Astrocyte of the spinal cord (primary cell): Measurements from ENCODE around the gene CXCR3.
A peak's percentile ranks its signal among the peaks of the same experiment; 100 is the strongest.
"Not testable (repeated sequence)": the region's sequence is repeated elsewhere in the genome, so short reads cannot be mapped to it uniquely, and the experiment has no call there.

Source experiments
- DNase-seq: peaks from one replicate; pipeline ENCODE4 v3.0.0; 2011; ENCODE audit warnings: low read depth, low spot score
- H3K4me3 ChIP-seq: 2 replicates; pipeline ENCODE4 v1.5.1; 2011; ENCODE audit warnings: low read depth, mild to moderate bottlenecking, low read length, moderate library complexity
- in situ Hi-C: cut with HindIII; loops from 2 replicates; pipeline ENCODE4 v1.10.0; 2017; ENCODE audit warnings: low sequenced_read_pairs
- TF ChIP-seq, protein P1 (sequence below): IDR thresholded peaks from 2 replicates; pipeline ENCODE4 v1.5.1; 2012; ENCODE audit warnings: low read depth, mild to moderate bottlenecking, low read length, inconsistent platforms

Gene CXCR3

GRCh38 chrX:71603618-71604017 lies 14.7 kb downstream of the CXCR3 start:
- TF ChIP-seq, protein P1, sequence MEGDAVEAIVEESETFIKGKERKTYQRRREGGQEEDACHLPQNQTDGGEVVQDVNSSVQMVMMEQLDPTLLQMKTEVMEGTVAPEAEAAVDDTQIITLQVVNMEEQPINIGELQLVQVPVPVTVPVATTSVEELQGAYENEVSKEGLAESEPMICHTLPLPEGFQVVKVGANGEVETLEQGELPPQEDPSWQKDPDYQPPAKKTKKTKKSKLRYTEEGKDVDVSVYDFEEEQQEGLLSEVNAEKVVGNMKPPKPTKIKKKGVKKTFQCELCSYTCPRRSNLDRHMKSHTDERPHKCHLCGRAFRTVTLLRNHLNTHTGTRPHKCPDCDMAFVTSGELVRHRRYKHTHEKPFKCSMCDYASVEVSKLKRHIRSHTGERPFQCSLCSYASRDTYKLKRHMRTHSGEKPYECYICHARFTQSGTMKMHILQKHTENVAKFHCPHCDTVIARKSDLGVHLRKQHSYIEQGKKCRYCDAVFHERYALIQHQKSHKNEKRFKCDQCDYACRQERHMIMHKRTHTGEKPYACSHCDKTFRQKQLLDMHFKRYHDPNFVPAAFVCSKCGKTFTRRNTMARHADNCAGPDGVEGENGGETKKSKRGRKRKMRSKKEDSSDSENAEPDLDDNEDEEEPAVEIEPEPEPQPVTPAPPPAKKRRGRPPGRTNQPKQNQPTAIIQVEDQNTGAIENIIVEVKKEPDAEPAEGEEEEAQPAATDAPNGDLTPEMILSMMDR, result no peak
- no peak overlapping the region for H3K4me3 ChIP-seq
- in situ Hi-C loops, result no loop called here

GRCh38 chrX:71599965-71600364 lies 18.3 kb downstream of the CXCR3 start:
- in situ Hi-C loops, result no loop called here

More at GRCh38 chrX:71603618-71604017, 14.7 kb downstream of the CXCR3 start:
- DNase-seq, result peak; percentile 5

DNA sequence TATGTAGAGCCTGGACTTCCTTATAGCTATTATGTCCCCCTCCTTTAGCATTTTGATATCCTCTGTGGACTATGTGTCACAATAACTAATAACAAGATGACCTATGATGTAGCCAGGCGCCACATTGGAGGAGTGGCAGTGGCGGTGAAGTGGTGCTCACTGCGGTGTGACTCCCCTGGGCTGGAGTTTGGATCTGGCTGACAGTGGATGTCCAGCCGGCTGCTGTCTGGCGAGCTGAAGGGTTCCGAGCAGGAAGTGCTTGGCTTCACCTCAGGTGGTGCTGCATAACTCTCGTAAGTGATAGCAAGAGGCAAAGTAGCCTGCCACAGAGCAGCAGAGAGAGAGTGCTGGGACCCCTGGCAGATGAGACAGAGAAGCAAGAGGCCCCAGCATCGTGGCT lies 25.1 kb downstream of the CXCR3 start:
- in situ Hi-C loops, H3K4me3 ChIP-seq, DNase-seq: not testable (repeated sequence)

More at GRCh38 chrX:71599965-71600364, 18.3 kb downstream of the CXCR3 start:
- DNase-seq, result no peak
- TF ChIP-seq, protein P1, result no peak
- H3K4me3 ChIP-seq, result no peak overlapping the region

DNA sequence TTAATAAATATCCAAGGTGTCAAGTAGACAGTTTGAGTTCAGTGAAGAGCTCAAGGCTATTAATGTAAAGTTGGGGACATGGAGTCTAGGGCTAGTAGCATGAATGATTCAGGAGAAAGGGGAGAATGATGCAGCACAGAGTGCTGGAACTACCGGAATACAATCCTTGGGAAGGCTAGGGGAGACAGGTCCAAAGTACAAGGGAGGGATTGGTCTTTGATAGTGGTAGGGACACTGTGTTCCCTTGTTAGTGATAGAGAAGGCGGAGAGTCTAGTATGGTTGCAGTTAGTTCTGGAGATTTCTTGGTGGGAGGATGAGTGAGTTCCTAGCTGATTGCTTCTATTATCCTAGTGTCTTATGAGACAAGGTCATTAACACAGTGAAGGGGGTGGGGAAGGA lies 31.4 kb downstream of the CXCR3 start:
- in situ Hi-C loops, result no loop called here
- H3K4me3 ChIP-seq, result no peak overlapping the region
- TF ChIP-seq, protein P1, result no peak
- no peak for DNase-seq

- in situ Hi-C loops, result no loop called here
- no peak overlapping the region for H3K4me3 ChIP-seq
- no peak for DNase-seq
- TF ChIP-seq, protein P1, result no peak
Observed at GRCh38 chrX:71581210-71581609, 37.1 kb downstream of the CXCR3 start.

- no peak for DNase-seq
- H3K4me3 ChIP-seq, result no peak overlapping the region
- in situ Hi-C loops, result no loop called here
- TF ChIP-seq, protein P1, result no peak
Observed at GRCh38 chrX:71579990-71580380, 38.3 kb downstream of the CXCR3 start.

GRCh38 chrX:71579136-71579989 lies 38.9 kb downstream of the CXCR3 start:
- TF ChIP-seq, protein P1, result no peak
- H3K4me3 ChIP-seq, result no peak overlapping the region
- in situ Hi-C loops, result no loop called here
- DNase-seq, result no peak
